WTC11 (cell line): Measurements from ENCODE around the gene VTA1. TPM values are rescaled to one million over a fixed set of nuclear protein-coding genes. Genes with fewer than 3 reads are reported as not detected.

Experiments
- ATAC-seq: fragments of 200-7000 bp; cut with Tn5 transposase; 2 replicates; pipeline ENCODE4 v1.10.0; 2021; ENCODE audit warnings: mild to moderate bottlenecking, moderate library complexity
- CTCF ChIA-PET: fragments of 300-600 bp; sonication (Branson Sonifier 250); formaldehyde crosslinking; loops from one replicate; lab custom pipeline; 2021; ENCODE audit warnings: antibody characterized with exemption; lab: Charles Lee
- POLR2A ChIA-PET: fragments of 350-600 bp; sonication (Branson Sonifier 250); formaldehyde crosslinking; loops from one replicate; lab custom pipeline; 2021; ENCODE audit warnings: antibody characterized with exemption; lab: Charles Lee
- DNase-seq: peaks from one replicate; pipeline ENCODE4 v3.0.0; 2021; ENCODE audit warnings: low spot score
- H3K27ac Mint-ChIP-seq: 2 replicates; pipeline ENCODE4 v1.8.0; 2021; ENCODE audit warnings: mixed read lengths
- H3K27me3 Mint-ChIP-seq: 2 replicates; pipeline ENCODE4 v1.8.0; 2021; ENCODE audit warnings: low read depth, mild to moderate bottlenecking, moderate library complexity, mixed read lengths
- H3K36me3 Mint-ChIP-seq: 2 replicates; pipeline ENCODE4 v1.8.0; 2021; ENCODE audit warnings: mixed read lengths
- H3K4me1 Mint-ChIP-seq: 2 replicates; pipeline ENCODE4 v1.8.0; 2022; ENCODE audit warnings: mixed read lengths
- H3K4me3 Mint-ChIP-seq: 2 replicates; pipeline ENCODE4 v1.8.0; 2021; ENCODE audit warnings: mild to moderate bottlenecking, moderate library complexity, mixed read lengths
- H3K9me3 Mint-ChIP-seq: 2 replicates; pipeline ENCODE4 v1.8.0; 2021; ENCODE audit warnings: mixed read lengths
- CDX4 ChIP-seq: fragments of 250-450 bp; sonication (Bioruptor Pico); IDR thresholded peaks from 2 replicates; pipeline ENCODE4 v1.9.0; 2021; ENCODE audit warnings: moderate library complexity, mild to moderate bottlenecking, inconsistent platforms, borderline replicate concordance
- CREM ChIP-seq: sonication (generic); formaldehyde crosslinking; IDR thresholded peaks from 2 replicates; pipeline ENCODE4 v1.8.1; 2022; ENCODE audit warnings: mild to moderate bottlenecking, missing genetic modification reagents, moderate library complexity
- CTCF ChIP-seq: fragments of 200-600 bp; IDR thresholded peaks from 2 replicates; pipeline ENCODE4 v1.8.0; 2022; ENCODE audit warnings: antibody characterized with exemption
- FOXJ3 ChIP-seq: sonication (generic); formaldehyde crosslinking; IDR thresholded peaks from 2 replicates; pipeline ENCODE4 v1.9.0; 2021; ENCODE audit warnings: missing genetic modification reagents, mild to moderate bottlenecking, borderline replicate concordance
- FOXK1 ChIP-seq: sonication (generic); formaldehyde crosslinking; IDR thresholded peaks from 2 replicates; pipeline ENCODE4 v1.8.0; 2022; ENCODE audit warnings: mild to moderate bottlenecking, moderate library complexity, missing genetic modification reagents
- GABPB1 ChIP-seq: sonication (generic); formaldehyde crosslinking; IDR thresholded peaks from 2 replicates; pipeline ENCODE4 v1.8.1; 2023; ENCODE audit warnings: mild to moderate bottlenecking, missing genetic modification reagents
- GRHL2 ChIP-seq: fragments of 250-450 bp; sonication (Bioruptor Pico); IDR thresholded peaks from 2 replicates; pipeline ENCODE4 v1.8.0; 2022; ENCODE audit warnings: mild to moderate bottlenecking, moderate library complexity; ENCODE audit not compliant: insufficient replicate concordance, severe bottlenecking
- HMGXB4 ChIP-seq: sonication (generic); formaldehyde crosslinking; IDR thresholded peaks from 2 replicates; pipeline ENCODE4 v1.8.1; 2023; ENCODE audit warnings: mild to moderate bottlenecking, moderate library complexity, missing genetic modification reagents
- MAX ChIP-seq: sonication (generic); formaldehyde crosslinking; IDR thresholded peaks from 2 replicates; pipeline ENCODE4 v1.8.0; 2022; ENCODE audit warnings: mild to moderate bottlenecking, missing genetic modification reagents
- NFE2L1 ChIP-seq: sonication (generic); formaldehyde crosslinking; IDR thresholded peaks from 2 replicates; pipeline ENCODE4 v1.8.1; 2023; ENCODE audit warnings: missing genetic modification reagents
- NR3C1 ChIP-seq: sonication (generic); formaldehyde crosslinking; conservative IDR thresholded peaks from 2 replicates; pipeline ENCODE4 v1.8.1; 2023; ENCODE audit warnings: low read depth, mild to moderate bottlenecking, missing genetic modification reagents
- PREB ChIP-seq: sonication (generic); formaldehyde crosslinking; IDR thresholded peaks from 2 replicates; pipeline ENCODE4 v1.8.1; 2022; ENCODE audit warnings: mild to moderate bottlenecking, missing genetic modification reagents, moderate library complexity, borderline replicate concordance
- RORB ChIP-seq: fragments of 250-450 bp; sonication (Bioruptor Pico); IDR thresholded peaks from 2 replicates; pipeline ENCODE4 v1.9.0; 2021; ENCODE audit warnings: mild to moderate bottlenecking
- USF2 ChIP-seq: sonication (generic); formaldehyde crosslinking; IDR thresholded peaks from 2 replicates; pipeline ENCODE4 v1.8.1; 2023; ENCODE audit warnings: mild to moderate bottlenecking, missing genetic modification reagents, moderate library complexity
- ZNF263 ChIP-seq: sonication (generic); formaldehyde crosslinking; IDR thresholded peaks from 2 replicates; pipeline ENCODE4 v1.8.1; 2022; ENCODE audit warnings: low read depth, mild to moderate bottlenecking, moderate library complexity, missing genetic modification reagents
- ZNF281 ChIP-seq: sonication (generic); formaldehyde crosslinking; IDR thresholded peaks from 2 replicates; pipeline ENCODE4 v1.8.0; 2023; ENCODE audit warnings: mild to moderate bottlenecking, missing genetic modification reagents
- ZNF317 ChIP-seq: sonication (generic); formaldehyde crosslinking; IDR thresholded peaks from 2 replicates; pipeline ENCODE4 v1.8.1; 2023; ENCODE audit warnings: low read depth, mild to moderate bottlenecking, moderate library complexity, missing genetic modification reagents, borderline replicate concordance
- ZNF396 ChIP-seq: fragments of 250-450 bp; sonication (Bioruptor Pico); IDR thresholded peaks from 2 replicates; pipeline ENCODE4 v1.8.0; 2021; ENCODE audit warnings: mild to moderate bottlenecking, moderate library complexity, borderline replicate concordance
- ZNF425 ChIP-seq: fragments of 250-450 bp; sonication (Bioruptor Pico); conservative IDR thresholded peaks from 2 replicates; pipeline ENCODE4 v1.9.0; 2021; ENCODE audit warnings: mild to moderate bottlenecking
- ZNF671 ChIP-seq: fragments of 250-450 bp; sonication (Bioruptor Pico); IDR thresholded peaks from 2 replicates; pipeline ENCODE4 v1.8.0; 2021; ENCODE audit warnings: mild to moderate bottlenecking
- total RNA-seq: library from RNA; stranded (reverse); gene quantifications from 3 replicates; pipeline ENCODE4 v1.2.3, GENCODE V29; 2021

Gene VTA1
- total RNA-seq, 1 experiment from 2014 or later, result 55.4 TPM

- no peak for TF ChIP-seq CDX4 (CRISPR knock-in tag)
- TF ChIP-seq ZNF396, result no peak
- TF ChIP-seq PREB (CRISPR knock-in tag), result no peak
- no peak for TF ChIP-seq ZNF425 (CRISPR knock-in tag)
- TF ChIP-seq ZNF671 (CRISPR knock-in tag), result no peak
- no peak for TF ChIP-seq GRHL2 (CRISPR knock-in tag)
- no peak for TF ChIP-seq RORB (CRISPR knock-in tag)
- TF ChIP-seq CTCF, result no peak
- no peak for TF ChIP-seq FOXJ3 (CRISPR knock-in tag)
- no peak for TF ChIP-seq MAX (CRISPR knock-in tag)
- TF ChIP-seq ZNF317 (CRISPR knock-in tag), result no peak
- TF ChIP-seq HMGXB4 (CRISPR knock-in tag), result no peak
- TF ChIP-seq GABPB1 (CRISPR knock-in tag), result no peak
These were observed 111.7 kb downstream of the VTA1 start (continued) for GRCh38 chr6:142258757-142259156.

- no peaks in the 10 kb centered on the region for H3K4me1 Mint-ChIP-seq
- ATAC-seq (no peak), DNase-seq (no peak)
- H3K9me3 Mint-ChIP-seq, result no peaks in the 10 kb centered on the region
- no peaks in the 10 kb centered on the region for H3K27me3 Mint-ChIP-seq
- no peak overlapping the region for H3K4me3 Mint-ChIP-seq
- no peaks in the 10 kb centered on the region for H3K36me3 Mint-ChIP-seq
- POLR2A ChIA-PET, result no interaction called here
- CTCF ChIA-PET, result no interaction called here
- no peak overlapping the region for H3K27ac Mint-ChIP-seq
- TF ChIP-seq NR3C1 (CRISPR knock-in tag) (no peak), ZNF281 (no peak), CREM (CRISPR knock-in tag) (no peak), USF2 (CRISPR knock-in tag) (no peak), ZNF425 (CRISPR knock-in tag) (no peak), FOXK1 (CRISPR knock-in tag) (no peak), ZNF263 (CRISPR knock-in tag) (no peak), NFE2L1 (CRISPR knock-in tag) (no peak), CTCF (no peak)
These were observed 113.7 kb downstream of the VTA1 start for GRCh38 chr6:142260748-142261147.
